DOHH2 (cell line): ENCODE results near the gene MBOAT7.
"Not testable (repeated sequence)": the region's sequence is repeated elsewhere in the genome, so short reads cannot be mapped to it uniquely, and the experiment has no call there.

Experiments
- H3F3A ChIP-seq: fragments of 200-600 bp; sonication (generic), shearing (Covaris generic); 2 replicates; pipeline ENCODE4 v1.6.0; 2016; ENCODE audit warnings: antibody characterized with exemption, mild to moderate bottlenecking; ENCODE audit not compliant: control insufficient read depth, insufficient read depth
- H3K27ac ChIP-seq: fragments of 200-600 bp; sonication (generic); 2 replicates; pipeline ENCODE4 v1.5.1; 2014; ENCODE audit warnings: low read depth, mild to moderate bottlenecking, low read length, moderate library complexity
- H3K27me3 ChIP-seq: fragments of 200-600 bp; sonication (generic); 2 replicates; pipeline ENCODE4 v1.6.1; 2014; ENCODE audit warnings: mild to moderate bottlenecking, low read length, mixed read lengths; ENCODE audit not compliant: control insufficient read depth
- H3K36me3 ChIP-seq: fragments of 200-600 bp; sonication (generic); 2 replicates; pipeline ENCODE4 v1.6.1; 2014; ENCODE audit warnings: mild to moderate bottlenecking, low read length, moderate library complexity, mixed read lengths; ENCODE audit not compliant: control insufficient read depth
- H3K4me1 ChIP-seq: fragments of 200-600 bp; sonication (generic); 2 replicates; pipeline ENCODE4 v1.6.1; 2014; ENCODE audit warnings: mild to moderate bottlenecking, low read length, mixed read lengths; ENCODE audit not compliant: control insufficient read depth
- H3K4me2 ChIP-seq: fragments of 200-600 bp; sonication (generic); 2 replicates; pipeline ENCODE4 v1.6.0; 2014; ENCODE audit warnings: mild to moderate bottlenecking, low read length, moderate library complexity
- H3K4me3 ChIP-seq: fragments of 200-600 bp; sonication (generic); 2 replicates; pipeline ENCODE4 v1.5.1; 2014; ENCODE audit warnings: mild to moderate bottlenecking, low read length, mixed read lengths
- H3K79me2 ChIP-seq: fragments of 200-600 bp; sonication (generic); 2 replicates; pipeline ENCODE4 v1.6.1; 2014; ENCODE audit warnings: mild to moderate bottlenecking, low read length, mixed read lengths; ENCODE audit not compliant: control insufficient read depth
- H3K9me2 ChIP-seq: fragments of 200-600 bp; sonication (generic); replicated peaks from 2 replicates; pipeline ENCODE4 v1.6.1; 2014; ENCODE audit warnings: mild to moderate bottlenecking, low read length, mixed read lengths; ENCODE audit not compliant: control insufficient read depth
- H3K9me3 ChIP-seq: fragments of 200-600 bp; sonication (generic); 2 replicates; pipeline ENCODE4 v1.6.1; 2014; ENCODE audit warnings: antibody characterized with exemption, low read length, mixed read lengths; ENCODE audit not compliant: control insufficient read depth, insufficient read depth
- H4K20me1 ChIP-seq: fragments of 200-600 bp; sonication (generic); 2 replicates; pipeline ENCODE4 v1.6.0; 2014; ENCODE audit warnings: low read depth, mild to moderate bottlenecking, antibody characterized with exemption, low read length, moderate library complexity; ENCODE audit not compliant: control insufficient read depth, insufficient read depth
- EZH2phosphoT487 ChIP-seq: fragments of 200-600 bp; sonication (generic); IDR thresholded peaks from 2 replicates; pipeline ENCODE4 v1.6.1; 2017; ENCODE audit warnings: borderline replicate concordance, mild to moderate bottlenecking, antibody characterized with exemption, low read length, moderate library complexity, mixed read lengths
- TF ChIP-seq, protein P1 (sequence below): fragments of 200-600 bp; sonication (generic); IDR thresholded peaks from one replicate; pipeline ENCODE4 v1.5.1; 2014; ENCODE audit warnings: antibody characterized with exemption, mild to moderate bottlenecking, low read depth, low read length; ENCODE audit not compliant: poor library complexity, severe bottlenecking

Gene MBOAT7

DNA sequence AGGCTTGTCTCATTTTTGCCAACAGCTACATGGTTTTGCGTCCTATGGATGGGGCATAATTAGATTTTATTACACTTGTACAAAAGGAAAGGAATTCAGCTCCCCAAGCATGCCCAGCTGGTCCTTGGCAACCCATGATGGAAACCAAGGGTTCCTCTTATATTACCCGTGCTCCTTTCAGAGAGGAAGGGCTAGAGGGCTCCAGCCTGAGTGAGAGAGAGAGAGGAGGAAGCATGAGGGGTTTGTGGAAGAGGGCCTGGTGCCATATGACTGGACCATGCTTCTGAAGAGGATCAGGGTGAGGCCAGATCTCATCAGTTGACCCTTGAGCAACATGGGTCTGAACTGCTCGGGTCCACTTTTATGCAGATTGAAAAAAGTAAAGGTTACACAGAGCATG lies 7.7 kb upstream of the MBOAT7 start:
- Histone ChIP-seq H3K79me2 (peaks cover 32% of the 10 kb centered on the region), H3K9me2 (no peaks in the 10 kb centered on the region), H3K4me3 (no peak overlapping the region), H3K4me2 (no peak overlapping the region), H3K36me3 (peaks cover 30% of the 10 kb centered on the region), H3K9me3 (no peaks in the 10 kb centered on the region), H3K27me3 (no peaks in the 10 kb centered on the region), H4K20me1 (peaks cover 11% of the 10 kb centered on the region), H3K4me1 (peaks cover 17% of the 10 kb centered on the region), H3F3A (peaks cover 15% of the 10 kb centered on the region), H3K27ac (no peak overlapping the region)
- TF ChIP-seq, protein P1, sequence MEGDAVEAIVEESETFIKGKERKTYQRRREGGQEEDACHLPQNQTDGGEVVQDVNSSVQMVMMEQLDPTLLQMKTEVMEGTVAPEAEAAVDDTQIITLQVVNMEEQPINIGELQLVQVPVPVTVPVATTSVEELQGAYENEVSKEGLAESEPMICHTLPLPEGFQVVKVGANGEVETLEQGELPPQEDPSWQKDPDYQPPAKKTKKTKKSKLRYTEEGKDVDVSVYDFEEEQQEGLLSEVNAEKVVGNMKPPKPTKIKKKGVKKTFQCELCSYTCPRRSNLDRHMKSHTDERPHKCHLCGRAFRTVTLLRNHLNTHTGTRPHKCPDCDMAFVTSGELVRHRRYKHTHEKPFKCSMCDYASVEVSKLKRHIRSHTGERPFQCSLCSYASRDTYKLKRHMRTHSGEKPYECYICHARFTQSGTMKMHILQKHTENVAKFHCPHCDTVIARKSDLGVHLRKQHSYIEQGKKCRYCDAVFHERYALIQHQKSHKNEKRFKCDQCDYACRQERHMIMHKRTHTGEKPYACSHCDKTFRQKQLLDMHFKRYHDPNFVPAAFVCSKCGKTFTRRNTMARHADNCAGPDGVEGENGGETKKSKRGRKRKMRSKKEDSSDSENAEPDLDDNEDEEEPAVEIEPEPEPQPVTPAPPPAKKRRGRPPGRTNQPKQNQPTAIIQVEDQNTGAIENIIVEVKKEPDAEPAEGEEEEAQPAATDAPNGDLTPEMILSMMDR: no peak
- no peak for TF ChIP-seq EZH2phosphoT487

DNA sequence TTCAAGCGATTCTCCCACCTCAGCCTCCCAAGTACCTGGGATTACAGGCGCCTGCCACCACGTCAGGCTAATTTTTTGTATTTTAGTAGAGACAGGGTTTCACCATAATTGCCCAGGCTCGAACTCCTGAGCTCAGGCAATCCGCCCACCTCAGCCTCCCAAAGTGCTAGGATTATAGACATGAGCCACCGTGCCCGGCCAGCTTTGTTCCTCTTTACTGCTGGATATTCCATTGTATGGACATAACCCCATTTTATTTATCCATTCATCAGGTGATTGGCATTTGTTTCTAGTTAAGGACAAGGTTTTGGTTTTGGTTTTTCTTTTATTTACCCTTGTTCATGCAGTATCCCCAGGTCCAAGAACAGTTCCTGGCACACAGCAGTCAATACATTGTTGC lies 7.2 kb upstream of the MBOAT7 start:
- H3K79me2 ChIP-seq: peaks cover 32% of the 10 kb centered on the region
- no peaks in the 10 kb centered on the region for H3K27me3 ChIP-seq
- H3K4me2 ChIP-seq: no peak overlapping the region
- no peak overlapping the region for H3K4me3 ChIP-seq
- H3F3A ChIP-seq: peaks cover 10% of the 10 kb centered on the region
- H3K9me3 ChIP-seq: no peaks in the 10 kb centered on the region
- no peak overlapping the region for H3K27ac ChIP-seq
- H3K36me3 ChIP-seq: peaks cover 27% of the 10 kb centered on the region
- H4K20me1 ChIP-seq: peaks cover 5% of the 10 kb centered on the region
- H3K9me2 ChIP-seq: no peaks in the 10 kb centered on the region
- H3K4me1 ChIP-seq: peaks cover 17% of the 10 kb centered on the region
- TF ChIP-seq EZH2phosphoT487: no peak
- TF ChIP-seq, protein P1: no peak

DNA sequence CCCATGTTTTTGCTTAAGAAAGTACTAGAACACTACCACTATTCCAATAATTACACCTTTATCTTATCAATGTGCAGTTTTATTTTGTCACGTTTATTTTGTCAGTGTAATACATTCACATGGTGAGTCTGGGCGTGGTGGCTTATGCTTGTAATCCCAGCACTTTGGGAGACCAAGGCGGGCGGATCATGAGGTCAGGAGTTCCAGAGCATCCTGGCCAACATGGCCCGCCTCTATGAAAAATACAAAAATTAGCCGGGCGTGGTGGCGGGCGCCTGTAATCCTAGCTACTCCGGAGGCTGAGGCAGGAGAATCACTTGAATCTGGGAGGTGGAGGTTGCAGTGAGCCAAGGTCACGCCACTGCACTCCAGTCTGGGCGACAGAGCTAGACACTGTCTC lies 5.1 kb upstream of the MBOAT7 start:
- Histone ChIP-seq H3K79me2 (peaks cover 15% of the 10 kb centered on the region), H3K36me3 (peaks cover 21% of the 10 kb centered on the region), H3K4me1 (peaks cover 13% of the 10 kb centered on the region)
- not testable (repeated sequence) for H3K4me2 ChIP-seq, H3K9me3 ChIP-seq, H4K20me1 ChIP-seq, H3K4me3 ChIP-seq, H3F3A ChIP-seq, H3K27me3 ChIP-seq, H3K27ac ChIP-seq, H3K9me2 ChIP-seq

DNA sequence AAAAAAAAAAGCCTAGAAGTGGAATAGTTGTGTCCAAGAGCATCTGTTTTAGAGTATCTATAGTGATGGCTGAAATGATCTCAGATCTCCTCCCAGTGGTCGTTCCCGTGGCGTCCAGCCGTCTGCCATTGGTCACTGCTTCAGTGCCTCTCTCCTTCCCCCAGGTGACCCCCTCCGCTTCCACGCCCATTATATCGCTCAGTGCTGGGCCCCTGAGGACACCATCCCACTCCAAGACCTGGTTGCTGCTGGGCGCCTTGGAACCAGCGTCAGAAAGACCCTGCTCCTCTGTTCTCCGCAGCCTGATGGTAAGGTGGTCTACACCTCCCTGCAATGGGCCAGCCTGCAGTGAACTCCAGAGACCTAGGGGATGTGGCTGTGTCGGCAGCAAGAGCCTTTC lies 3.6 kb upstream of the MBOAT7 start:
- H3K36me3 ChIP-seq: peaks cover 21% of the 10 kb centered on the region
- H3K9me2 ChIP-seq: no peaks in the 10 kb centered on the region
- no peaks in the 10 kb centered on the region for H3K27me3 ChIP-seq
- H3K27ac ChIP-seq: no peak overlapping the region
- H3K9me3 ChIP-seq: no peaks in the 10 kb centered on the region
- H3K79me2 ChIP-seq: peaks cover 23% of the 10 kb centered on the region
- no peak overlapping the region for H3K4me3 ChIP-seq
- peaks cover 17% of the 10 kb centered on the region for H3K4me1 ChIP-seq
- no peak overlapping the region for H3K4me2 ChIP-seq
- TF ChIP-seq EZH2phosphoT487: no peak
- TF ChIP-seq, protein P1: no peak
- peaks cover 4% of the 10 kb centered on the region; the same call in 1 of the 2 replicates for H4K20me1 ChIP-seq
- H3F3A ChIP-seq: no peaks in the 10 kb centered on the region; the same call in 1 of the 2 replicates
